BLaER1 treated with 17β-estradiol and CSF1 and Interleukin-3, amounts not matched to agents 10 nM and 100 nM (cell line): ENCODE measurements around the gene CAVIN3.

Source experiments
- H3K27ac ChIP-seq, 11 experiments: shearing (Covaris generic); formaldehyde crosslinking; 2 replicates each; pipeline ENCODE4 v1.8.1; 2022
- H3K27me3 ChIP-seq, 11 experiments: shearing (Covaris generic); formaldehyde crosslinking; 2 replicates each; pipeline ENCODE4 v1.8.1; 2022
- H3K36me3 ChIP-seq, 11 experiments: shearing (Covaris generic); formaldehyde crosslinking; 2 replicates each; pipeline ENCODE4 v1.8.1; 2022
- H3K4me1 ChIP-seq, 10 experiments: shearing (Covaris generic); formaldehyde crosslinking; 2 replicates each; pipeline ENCODE4 v1.8.1; 2022
- H3K4me2 ChIP-seq, 11 experiments: shearing (Covaris generic); formaldehyde crosslinking; 2 replicates each; pipeline ENCODE4 v1.8.1; 2022
- H3K4me3 ChIP-seq, 10 experiments: shearing (Covaris generic); formaldehyde crosslinking; 2 replicates each; pipeline ENCODE4 v1.8.1; 2022
- H3K9ac ChIP-seq, 11 experiments: shearing (Covaris generic); formaldehyde crosslinking; 2 replicates each; pipeline ENCODE4 v1.8.1; 2022
- H3K9me3 ChIP-seq, 11 experiments: shearing (Covaris generic); formaldehyde crosslinking; replicated peaks in 1 of 11; 2 replicates each; pipeline ENCODE4 v1.8.1; 2022
- H4K20me1 ChIP-seq, 11 experiments: shearing (Covaris generic); formaldehyde crosslinking; 2 replicates each; pipeline ENCODE4 v1.8.1; 2022
- Cebpa-rat ChIP-seq, 11 experiments: shearing (Covaris generic); IDR thresholded peaks; 2 replicates each; pipeline ENCODE4 v1.8.1; 2022

CAVIN3 gene

DNA sequence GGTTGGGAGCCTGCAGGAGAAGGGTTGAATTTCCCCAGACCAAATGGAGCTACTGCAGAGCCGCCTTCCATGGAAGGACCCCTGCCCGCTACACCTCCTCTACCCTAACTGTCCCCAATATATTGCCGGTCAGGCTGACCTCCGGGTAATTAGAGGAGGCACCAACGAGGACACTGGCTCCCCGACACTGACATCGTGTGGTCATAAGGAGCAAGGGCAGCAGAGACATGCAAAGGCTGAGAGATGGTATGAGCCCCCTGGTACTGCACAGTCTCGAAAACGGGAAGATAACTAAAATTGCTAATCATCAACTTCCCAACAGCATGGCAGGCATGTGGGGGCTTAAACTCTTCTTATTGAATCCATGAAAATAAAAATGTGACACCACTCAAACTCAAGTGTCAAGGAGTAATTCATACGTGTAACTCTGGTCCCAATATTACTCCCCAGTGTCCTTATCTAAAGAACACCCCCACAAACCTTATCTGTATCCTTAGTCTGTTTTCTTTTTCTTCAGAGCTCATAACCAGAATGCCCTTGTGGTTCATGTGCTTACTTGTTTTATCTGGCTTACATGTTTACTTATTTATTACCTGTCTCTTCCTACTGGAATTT lies 4.4 kb downstream of the CAVIN3 start:
- no peak overlapping the region for H3K27ac ChIP-seq
- H3K4me2 ChIP-seq = 0 out of 22 replicates have a peak overlapping the region, but pooled peaks of 1 of the 11 experiments have one; percentile 16
- H3K9me3 ChIP-seq = peaks cover 0 to 16% (median 6%) of the 10 kb centered on the region in 11 experiments; a peak in 5 of 22 replicates
- H3K4me1 ChIP-seq = peaks cover 0 to 9% (median 0%) of the 10 kb centered on the region in 10 experiments; a peak in 6 of 20 replicates
- H4K20me1 ChIP-seq = no peaks in the 10 kb centered on the region
- no peak overlapping the region for H3K9ac ChIP-seq
- TF ChIP-seq Cebpa-rat (IDR thresholded peaks at IDR 0.05) = no peak
- H3K36me3 ChIP-seq = no peaks in the 10 kb centered on the region
- H3K27me3 ChIP-seq = no peaks in the 10 kb centered on the region
- H3K4me3 ChIP-seq = no peak overlapping the region

DNA sequence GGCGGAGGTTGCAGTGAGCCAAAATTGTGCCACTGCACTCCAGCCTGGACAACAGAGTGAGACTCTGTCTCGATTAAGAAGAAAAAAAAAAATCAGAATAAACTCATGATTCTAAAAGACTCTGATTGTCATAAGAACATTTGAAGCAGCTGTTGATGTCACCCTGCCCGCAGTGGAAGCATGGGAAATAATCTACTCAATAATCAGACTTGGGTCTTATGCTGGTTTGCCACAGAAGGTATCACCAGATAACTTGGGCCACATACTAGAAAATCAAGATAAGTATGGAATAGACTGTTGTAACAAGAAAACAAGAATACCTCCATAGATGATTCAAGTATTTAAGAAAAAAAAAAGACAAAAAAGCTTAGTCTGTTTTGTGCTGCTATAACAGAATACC lies 8.2 kb downstream of the CAVIN3 start:
- Histone ChIP-seq H3K36me3 (no peaks in the 10 kb centered on the region), H3K4me3 (no peak overlapping the region), H3K4me2 (no peak overlapping the region), H3K9me3 (no peaks in the 10 kb centered on the region), H3K27ac (no peak overlapping the region), H3K9ac (no peak overlapping the region), H3K27me3 (no peaks in the 10 kb centered on the region), H3K4me1 (no peaks in the 10 kb centered on the region), H4K20me1 (no peaks in the 10 kb centered on the region)
- no peak for TF ChIP-seq Cebpa-rat (IDR thresholded peaks at IDR 0.05)

DNA sequence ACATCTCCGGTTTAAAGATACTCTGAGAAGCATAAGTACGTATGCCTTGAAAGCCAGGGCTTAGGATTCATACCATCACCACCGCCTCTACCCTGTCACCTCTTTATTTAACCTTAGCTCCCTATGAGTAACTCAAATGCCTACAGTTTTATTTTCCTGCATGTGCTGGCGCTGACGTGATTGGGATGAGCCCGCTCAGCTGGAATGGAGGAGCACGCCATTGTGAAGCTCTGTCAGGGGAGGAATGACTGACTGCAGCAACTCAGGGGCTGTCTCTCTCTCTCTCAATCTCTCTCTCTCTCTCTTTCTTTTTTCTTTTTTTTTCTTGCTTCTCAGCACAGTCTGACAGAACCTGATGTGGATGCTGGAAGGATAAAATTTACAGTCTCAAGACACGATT lies 12.4 kb downstream of the CAVIN3 start:
- Histone ChIP-seq H3K4me1 (no peaks in the 10 kb centered on the region), H3K36me3 (no peaks in the 10 kb centered on the region), H4K20me1 (no peaks in the 10 kb centered on the region), H3K9ac (no peak overlapping the region), H3K27ac (no peak overlapping the region), H3K4me2 (no peak overlapping the region), H3K9me3 (no peaks in the 10 kb centered on the region), H3K4me3 (no peak overlapping the region), H3K27me3 (no peaks in the 10 kb centered on the region)
- no peak for TF ChIP-seq Cebpa-rat (IDR thresholded peaks at IDR 0.05)

DNA sequence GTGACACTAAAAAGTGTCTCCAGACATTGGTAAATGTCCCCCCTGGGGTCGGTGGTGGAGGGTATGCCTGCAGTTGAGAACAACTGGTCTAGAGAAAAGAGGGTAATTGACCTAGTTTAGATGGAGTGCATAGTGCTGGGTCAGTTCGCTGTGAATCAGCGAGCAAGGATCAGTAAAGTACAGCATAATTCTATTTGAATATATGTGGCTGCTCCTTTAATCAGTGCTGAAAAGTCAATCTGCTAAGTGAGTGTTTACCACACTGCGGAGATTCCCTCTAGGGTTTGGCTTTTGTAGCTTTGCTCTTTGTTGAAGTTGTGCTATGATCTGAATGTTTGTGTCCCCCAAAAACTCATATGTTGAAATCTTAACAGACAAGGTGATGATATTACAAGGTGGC lies 15.0 kb downstream of the CAVIN3 start:
- Histone ChIP-seq H3K4me3 (no peak overlapping the region), H3K4me1 (no peaks in the 10 kb centered on the region), H3K27me3 (no peaks in the 10 kb centered on the region), H3K4me2 (no peak overlapping the region), H3K36me3 (no peaks in the 10 kb centered on the region), H3K9ac (no peak overlapping the region), H4K20me1 (no peaks in the 10 kb centered on the region), H3K27ac (no peak overlapping the region), H3K9me3 (no peaks in the 10 kb centered on the region)
- no peak for TF ChIP-seq Cebpa-rat (IDR thresholded peaks at IDR 0.05)

DNA sequence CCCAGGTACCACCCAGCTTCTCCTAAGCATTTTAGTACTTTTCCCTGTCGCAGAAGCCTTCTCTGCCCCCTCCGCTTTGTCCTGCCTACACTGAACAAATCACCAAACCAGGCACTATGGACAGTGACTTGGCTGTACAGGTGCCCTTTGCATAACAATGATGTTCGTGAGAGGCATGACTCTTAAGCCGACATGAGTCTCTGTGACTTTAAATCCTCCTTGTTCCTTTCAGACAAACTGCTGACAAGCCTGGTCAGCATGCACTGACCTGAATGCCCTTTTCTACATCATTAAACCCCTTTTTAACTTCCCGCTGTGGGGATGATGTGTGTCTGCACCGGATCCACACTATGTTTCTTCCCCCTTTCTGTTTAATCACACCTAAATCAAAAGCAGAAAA lies 16.6 kb downstream of the CAVIN3 start:
- no peaks in the 10 kb centered on the region for H3K4me1 ChIP-seq

DNA sequence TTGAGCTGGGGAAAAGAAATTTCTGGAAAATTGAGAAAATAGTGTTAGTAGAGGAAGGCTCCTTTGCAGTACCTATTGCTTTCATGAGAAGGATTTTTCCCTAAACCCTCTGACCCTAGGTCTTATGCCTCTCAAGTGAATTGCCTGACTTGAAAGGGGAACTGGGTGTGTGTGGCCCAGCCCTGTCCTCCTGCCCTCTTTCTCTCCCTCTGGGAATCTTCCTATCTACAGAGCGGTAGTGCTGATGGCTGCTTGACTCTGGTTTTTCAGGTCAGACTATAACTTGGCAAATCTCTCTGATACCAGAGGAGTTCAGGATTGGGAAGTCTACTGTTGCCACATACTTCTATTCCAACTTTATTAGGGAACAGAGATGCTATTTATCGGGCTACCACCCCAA lies 19.2 kb downstream of the CAVIN3 start:
- no peak overlapping the region for H3K4me3 ChIP-seq
- TF ChIP-seq Cebpa-rat (IDR thresholded peaks at IDR 0.05) = no peak
- no peak overlapping the region for H3K4me2 ChIP-seq
- H3K9ac ChIP-seq = no peak overlapping the region
- H3K36me3 ChIP-seq = no peaks in the 10 kb centered on the region
- no peaks in the 10 kb centered on the region for H3K27me3 ChIP-seq
- no peaks in the 10 kb centered on the region for H3K9me3 ChIP-seq
- no peaks in the 10 kb centered on the region for H3K4me1 ChIP-seq
- H4K20me1 ChIP-seq = no peaks in the 10 kb centered on the region
- H3K27ac ChIP-seq = no peak overlapping the region

More for the DNA sequence above, 16.6 kb downstream of the CAVIN3 start:
- Histone ChIP-seq H3K27me3 (no peaks in the 10 kb centered on the region), H3K4me2 (no peak overlapping the region), H3K27ac (no peak overlapping the region), H4K20me1 (no peaks in the 10 kb centered on the region), H3K9ac (no peak overlapping the region), H3K36me3 (no peaks in the 10 kb centered on the region), H3K9me3 (no peaks in the 10 kb centered on the region), H3K4me3 (no peak overlapping the region)
- TF ChIP-seq Cebpa-rat (IDR thresholded peaks at IDR 0.05) = no peak

DNA sequence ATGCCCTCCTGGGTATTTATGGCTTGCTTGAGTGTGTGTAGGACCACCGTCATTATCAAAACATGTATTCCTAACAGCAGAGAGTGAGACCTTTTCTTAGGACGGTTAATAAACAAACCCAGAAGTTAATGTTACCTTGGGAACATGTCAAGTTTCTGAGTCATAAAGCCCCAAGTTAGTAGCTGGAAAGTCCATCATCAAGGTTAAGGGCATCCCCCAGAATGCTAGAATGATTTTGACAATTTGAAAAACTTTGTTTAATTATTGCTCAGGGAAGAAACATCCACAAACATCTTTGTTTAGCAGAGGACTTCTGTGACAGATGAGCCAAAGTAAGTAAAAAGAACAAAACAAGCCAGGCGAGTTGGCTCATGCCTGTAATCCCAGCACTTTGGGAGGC lies 20.0 kb downstream of the CAVIN3 start:
- Histone ChIP-seq H3K4me1 (no peaks in the 10 kb centered on the region), H3K27ac (no peak overlapping the region), H3K4me2 (no peak overlapping the region)

DNA sequence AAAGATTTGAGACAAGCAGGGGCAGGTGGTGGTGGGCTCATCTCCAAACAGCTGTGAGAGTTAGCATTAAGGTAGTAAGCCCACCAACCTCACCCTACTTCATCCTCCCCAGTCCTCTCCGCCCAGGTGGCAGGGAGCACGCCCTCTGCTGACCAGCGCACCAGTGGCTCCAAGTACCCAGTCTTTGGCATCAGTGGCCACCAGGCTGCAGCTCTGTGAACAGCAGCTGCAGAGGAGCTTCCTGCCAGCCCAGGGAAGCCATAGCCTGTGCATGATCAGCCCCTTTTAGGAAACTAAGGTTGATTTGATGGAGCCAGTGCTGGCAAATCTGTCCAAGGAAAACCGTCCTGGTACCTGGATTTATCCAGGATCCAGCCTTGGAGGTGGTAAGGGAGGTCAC lies 21.7 kb downstream of the CAVIN3 start:
- Histone ChIP-seq H3K4me3 (no peak overlapping the region), H3K36me3 (no peaks in the 10 kb centered on the region), H4K20me1 (no peaks in the 10 kb centered on the region), H3K27ac (no peak overlapping the region), H3K9ac (no peak overlapping the region), H3K4me2 (no peak overlapping the region), H3K27me3 (no peaks in the 10 kb centered on the region), H3K4me1 (no peaks in the 10 kb centered on the region), H3K9me3 (no peaks in the 10 kb centered on the region)
- TF ChIP-seq Cebpa-rat (IDR thresholded peaks at IDR 0.05) = no peak

More for the DNA sequence above, 20.0 kb downstream of the CAVIN3 start:
- Histone ChIP-seq H3K9me3 (no peaks in the 10 kb centered on the region), H4K20me1 (no peaks in the 10 kb centered on the region), H3K36me3 (no peaks in the 10 kb centered on the region), H3K27me3 (no peaks in the 10 kb centered on the region), H3K4me3 (no peak overlapping the region), H3K9ac (no peak overlapping the region)
- no peak for TF ChIP-seq Cebpa-rat (IDR thresholded peaks at IDR 0.05)

DNA sequence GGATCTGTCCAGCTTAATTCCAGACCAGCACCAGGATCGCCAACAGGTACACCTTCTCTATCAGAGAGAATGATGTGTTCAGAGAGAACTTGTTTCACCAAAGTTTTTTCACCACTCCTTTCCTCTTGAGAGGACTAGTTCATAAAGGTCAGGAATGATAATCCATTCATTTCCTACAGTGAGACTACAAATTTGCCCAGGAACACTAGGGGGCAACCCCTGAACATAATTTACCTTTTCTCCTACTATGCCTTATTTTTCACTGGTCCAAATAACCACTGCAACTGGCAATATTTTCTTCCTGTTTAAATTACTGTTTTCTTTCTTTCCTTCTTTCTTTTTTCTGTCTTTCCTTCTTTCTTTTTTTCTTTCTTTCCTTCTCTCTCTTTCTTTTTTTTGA lies 22.5 kb downstream of the CAVIN3 start:
- Histone ChIP-seq H3K4me3 (no peak overlapping the region), H3K9me3 (no peaks in the 10 kb centered on the region), H3K27ac (no peak overlapping the region), H3K36me3 (no peaks in the 10 kb centered on the region), H3K4me2 (no peak overlapping the region), H4K20me1 (no peaks in the 10 kb centered on the region), H3K4me1 (no peaks in the 10 kb centered on the region), H3K27me3 (no peaks in the 10 kb centered on the region), H3K9ac (no peak overlapping the region)
- no peak for TF ChIP-seq Cebpa-rat (IDR thresholded peaks at IDR 0.05)

DNA sequence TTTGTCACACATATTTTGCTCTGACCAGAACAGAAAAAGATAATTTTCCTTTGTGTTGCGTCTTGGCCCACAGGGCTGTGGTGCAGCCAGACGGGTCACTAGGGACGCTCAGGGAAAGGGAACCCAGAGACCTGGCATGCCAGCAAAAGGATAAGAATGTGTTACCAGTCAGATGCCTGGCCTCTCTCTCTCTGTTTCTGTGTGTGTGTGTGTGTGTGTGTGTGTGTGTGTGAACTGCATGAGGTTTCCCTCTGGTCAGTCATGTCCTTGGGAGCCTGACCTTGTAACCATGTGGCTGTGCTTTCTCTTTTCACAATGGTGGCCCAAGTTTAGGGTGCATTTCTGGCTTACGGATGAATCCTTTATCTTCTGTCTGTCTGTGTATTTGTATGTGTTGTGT lies 35.3 kb downstream of the CAVIN3 start:
- H3K27ac ChIP-seq = no peak overlapping the region
- no peaks in the 10 kb centered on the region for H3K36me3 ChIP-seq
- no peaks in the 10 kb centered on the region for H3K27me3 ChIP-seq
- H3K9ac ChIP-seq = no peak overlapping the region
- no peak for TF ChIP-seq Cebpa-rat (IDR thresholded peaks at IDR 0.05)
- H4K20me1 ChIP-seq = no peaks in the 10 kb centered on the region
- H3K4me2 ChIP-seq = no peak overlapping the region
- H3K4me1 ChIP-seq = peaks cover 0 to 10% (median 5%) of the 10 kb centered on the region in 10 experiments; a peak in 6 of 20 replicates
- no peak overlapping the region for H3K4me3 ChIP-seq
- peaks cover 0 to 8% (median 0%) of the 10 kb centered on the region in 11 experiments; a peak in 5 of 22 replicates for H3K9me3 ChIP-seq
